Peyer's patch (tissue), 4 donors: ENCODE results near the gene ZNF385A. TPM values are rescaled to one million over a fixed set of nuclear protein-coding genes. Genes with fewer than 3 reads are reported as not detected.

ENCODE experiments used
- DNase-seq, 3 donors: peaks; one replicate each; pipeline ENCODE4 v3.0.0-alpha.2; 2017 to 2019
- H3K27ac ChIP-seq, 4 donors: fragments of 200-600 bp; sonication (generic); one replicate each; pipeline ENCODE4 v1.5.1; 2016 to 2019
- H3K27me3 ChIP-seq, 2 donors: fragments of 200-600 bp; sonication (generic); one replicate each; pipeline ENCODE4 v1.5.1; 2019
- H3K36me3 ChIP-seq, 3 donors: fragments of 200-600 bp; sonication (generic); one replicate each; pipeline ENCODE4 v1.5.1; 2016 to 2019
- H3K4me1 ChIP-seq, 4 donors: fragments of 200-600 bp; sonication (generic); one replicate each; pipeline ENCODE4 v1.5.1; 2016 to 2019
- H3K4me3 ChIP-seq, 4 donors: fragments of 200-600 bp; sonication (generic); 1 replicate in 3 of 4; 2 replicates in 1 of 4; pipeline ENCODE4 v1.5.1; 2016 to 2019; ENCODE audit warnings: mild to moderate bottlenecking in 1 of 4
- H3K9me3 ChIP-seq, 4 donors: fragments of 200-600 bp; sonication (generic); one replicate each; pipeline ENCODE4 v1.5.1; 2016 to 2019; ENCODE audit warnings: mild to moderate bottlenecking in 1 of 4
- CTCF ChIP-seq, 6 experiments: fragments of 450-650 bp in 4 of 6; fragments of 200-600 bp in 2 of 6; sonication (generic) in 1 of 6; IDR thresholded peaks; one replicate each; pipeline ENCODE4 v1.5.1; 2017 to 2019; ENCODE audit warnings: antibody characterized with exemption in 6 of 6, mild to moderate bottlenecking in 3 of 6, moderate library complexity in 1 of 6
- POLR2A ChIP-seq, 2 donors: fragments of 450-650 bp; IDR thresholded peaks; one replicate each; pipeline ENCODE4 v1.5.1; 2017; ENCODE audit warnings: antibody characterized with exemption in 2 of 2, mild to moderate bottlenecking in 2 of 2, moderate library complexity in 2 of 2
- total RNA-seq, 4 donors: library from RNA; depleted of rRNA; stranded (reverse); fragments of >200 nt; gene quantifications; one replicate each; pipeline ENCODE4 v1.1.0, GENCODE V29; 2016

The ZNF385A gene
- total RNA-seq, 4 donors from 2014 or later: 7.3 to 28.1 (median 9.7) TPM

GRCh38 chr12:54428050-54429013 lies 43.8 kb upstream of the ZNF385A start:
- Histone ChIP-seq H3K4me3 (no peak overlapping the region), H3K4me1 (peaks cover 0 to 28% (median 0%) of the 10 kb centered on the region in 4 donors), H3K36me3 (no peaks in the 10 kb centered on the region), H3K27me3 (no peaks in the 10 kb centered on the region), H3K27ac (peak overlapping the region in 2 of 4 donors; percentile 50 to 77), H3K9me3 (no peaks in the 10 kb centered on the region)
- no peak for DNase-seq
- TF ChIP-seq CTCF (IDR thresholded peaks at IDR 0.05) (no peak), POLR2A (IDR thresholded peaks at IDR 0.05) (no peak)

GRCh38 chr12:54427106-54427505 lies 42.6 kb upstream of the ZNF385A start:
- H3K27me3 ChIP-seq: no peaks in the 10 kb centered on the region
- H3K4me1 ChIP-seq: peaks cover 0 to 28% (median 0%) of the 10 kb centered on the region in 4 donors
- H3K4me3 ChIP-seq: no peak overlapping the region
- no peaks in the 10 kb centered on the region for H3K36me3 ChIP-seq
- DNase-seq: no peak
- H3K9me3 ChIP-seq: no peaks in the 10 kb centered on the region
- TF ChIP-seq CTCF (IDR thresholded peaks at IDR 0.05): no peak
- no peak for TF ChIP-seq POLR2A (IDR thresholded peaks at IDR 0.05)
- H3K27ac ChIP-seq: peak overlapping the region in 2 of 4 donors; percentile 50 to 77

- Histone ChIP-seq H3K4me1 (peaks cover 0 to 28% (median 0%) of the 10 kb centered on the region in 4 donors), H3K27me3 (no peaks in the 10 kb centered on the region), H3K36me3 (no peaks in the 10 kb centered on the region), H3K27ac (peak overlapping the region in 1 of 4 donors; percentile 50), H3K9me3 (no peaks in the 10 kb centered on the region), H3K4me3 (no peak overlapping the region)
- no peak for DNase-seq
- no peak for TF ChIP-seq POLR2A (IDR thresholded peaks at IDR 0.05)
- no peak for TF ChIP-seq CTCF (IDR thresholded peaks at IDR 0.05)
Observed at GRCh38 chr12:54426690-54427089, 42.2 kb upstream of the ZNF385A start.

GRCh38 chr12:54425702-54426101 lies 41.2 kb upstream of the ZNF385A start:
- H3K4me1 ChIP-seq: peaks cover 0 to 30% (median 0%) of the 10 kb centered on the region in 4 donors
- no peak overlapping the region for H3K4me3 ChIP-seq
- TF ChIP-seq POLR2A (IDR thresholded peaks at IDR 0.05) (no peak), CTCF (IDR thresholded peaks at IDR 0.05) (no peak)
- H3K36me3 ChIP-seq: no peaks in the 10 kb centered on the region
- H3K9me3 ChIP-seq: no peaks in the 10 kb centered on the region
- H3K27ac ChIP-seq: no peak overlapping the region
- no peak for DNase-seq
- H3K27me3 ChIP-seq: no peaks in the 10 kb centered on the region

- TF ChIP-seq CTCF (IDR thresholded peaks at IDR 0.05) (no peak), POLR2A (IDR thresholded peaks at IDR 0.05) (no peak)
- H3K36me3 ChIP-seq: no peaks in the 10 kb centered on the region
- H3K9me3 ChIP-seq: no peaks in the 10 kb centered on the region
- no peak for DNase-seq
- no peaks in the 10 kb centered on the region for H3K27me3 ChIP-seq
- no peak overlapping the region for H3K4me3 ChIP-seq
- H3K4me1 ChIP-seq: peaks cover 0 to 23% (median 3%) of the 10 kb centered on the region in 4 donors
- H3K27ac ChIP-seq: no peak overlapping the region
Observed at GRCh38 chr12:54424224-54424623, 39.7 kb upstream of the ZNF385A start.
